Right lobe of liver (tissue), 4 donors: ENCODE data around the gene KCTD18.

Source experiments
- POLR2A ChIP-seq: fragments of 450-650 bp; IDR thresholded peaks from one replicate; pipeline ENCODE4 v1.6.1; 2017; ENCODE audit warnings: antibody characterized with exemption, mild to moderate bottlenecking
- TF ChIP-seq, protein P1 (sequence below), 4 donors: fragments of 200-600 bp in 3 of 4; fragments of 450-650 bp in 1 of 4; IDR thresholded peaks; one replicate each; pipeline versions ENCODE4 v1.5.1 to v1.8.0; 2016 to 2022; ENCODE audit warnings: antibody characterized with exemption in 4 of 4, mild to moderate bottlenecking in 2 of 4
- donor health status: DM: no; HTN: no; CAD: no.
- donor health status: DM: no; HTN: no; CAD: no.
- donor health status: DM: no; HTN: yes; CAD: no.

DNA sequence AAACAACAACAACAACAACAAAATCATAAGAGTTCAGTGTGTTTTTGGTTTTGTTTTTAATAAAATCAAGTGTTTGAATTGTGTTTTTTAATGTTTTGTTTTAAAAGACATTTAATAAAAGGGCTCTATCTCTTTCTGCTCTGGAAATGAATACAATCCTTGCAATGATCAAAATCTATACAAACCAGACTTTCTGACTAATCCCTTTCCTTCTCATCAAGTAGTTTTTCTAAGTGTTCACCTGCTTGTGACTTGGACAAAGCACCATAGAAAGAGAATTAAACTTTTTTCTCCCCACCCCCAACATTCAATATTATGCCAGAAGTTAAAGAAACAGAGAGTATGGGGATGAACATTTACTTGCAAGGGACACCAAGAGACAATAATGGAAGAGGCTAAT is 61.4 kb downstream of the KCTD18 start:
- TF ChIP-seq, protein P1, sequence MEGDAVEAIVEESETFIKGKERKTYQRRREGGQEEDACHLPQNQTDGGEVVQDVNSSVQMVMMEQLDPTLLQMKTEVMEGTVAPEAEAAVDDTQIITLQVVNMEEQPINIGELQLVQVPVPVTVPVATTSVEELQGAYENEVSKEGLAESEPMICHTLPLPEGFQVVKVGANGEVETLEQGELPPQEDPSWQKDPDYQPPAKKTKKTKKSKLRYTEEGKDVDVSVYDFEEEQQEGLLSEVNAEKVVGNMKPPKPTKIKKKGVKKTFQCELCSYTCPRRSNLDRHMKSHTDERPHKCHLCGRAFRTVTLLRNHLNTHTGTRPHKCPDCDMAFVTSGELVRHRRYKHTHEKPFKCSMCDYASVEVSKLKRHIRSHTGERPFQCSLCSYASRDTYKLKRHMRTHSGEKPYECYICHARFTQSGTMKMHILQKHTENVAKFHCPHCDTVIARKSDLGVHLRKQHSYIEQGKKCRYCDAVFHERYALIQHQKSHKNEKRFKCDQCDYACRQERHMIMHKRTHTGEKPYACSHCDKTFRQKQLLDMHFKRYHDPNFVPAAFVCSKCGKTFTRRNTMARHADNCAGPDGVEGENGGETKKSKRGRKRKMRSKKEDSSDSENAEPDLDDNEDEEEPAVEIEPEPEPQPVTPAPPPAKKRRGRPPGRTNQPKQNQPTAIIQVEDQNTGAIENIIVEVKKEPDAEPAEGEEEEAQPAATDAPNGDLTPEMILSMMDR (IDR thresholded peaks at IDR 0.05) = no peak
- TF ChIP-seq POLR2A = no peak
